Measurements from ENCODE around the gene KCNA5.

DNA sequence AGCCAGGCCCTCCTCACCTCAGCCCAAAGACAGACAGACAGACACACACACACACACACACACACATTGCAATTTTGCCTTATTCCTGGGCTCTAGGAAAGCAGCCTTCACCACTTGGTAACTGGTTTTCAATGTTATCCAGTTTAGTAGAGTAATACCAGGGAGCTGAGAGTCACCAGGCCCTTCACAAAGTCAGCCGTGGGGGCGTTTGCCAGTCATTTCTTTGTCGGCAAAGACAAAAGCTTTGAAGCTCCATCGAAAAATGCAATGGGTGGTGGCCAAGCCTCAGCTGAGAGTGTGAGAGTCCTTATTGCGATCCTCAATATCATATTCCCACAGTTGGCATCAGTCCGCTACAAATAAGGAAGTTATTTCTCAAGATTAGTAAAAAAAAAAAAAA lies 8.1 kb upstream of the KCNA5 start:
- TF ChIP-seq CTCF (IDR thresholded peaks at IDR 0.05; ENCODE audit: insufficient read depth, low read length): no peak
- TF ChIP-seq POLR2AphosphoS5 (IDR thresholded peaks at IDR 0.05; ENCODE audit: low read depth): no peak
- no peak for TF ChIP-seq SPI1 (IDR thresholded peaks at IDR 0.05; ENCODE audit: borderline replicate concordance, low read depth)
- TF ChIP-seq REST (IDR thresholded peaks at IDR 0.05; ENCODE audit: insufficient replicate concordance, low read depth): no peak
- TF ChIP-seq GABPA (IDR thresholded peaks at IDR 0.05; ENCODE audit: low read depth): no peak

Measured in HL-60 (cell line).